C4-2B (cell line): ENCODE results near the gene SMCO4.
"Not testable (repeated sequence)": the region's sequence is repeated elsewhere in the genome, so short reads cannot be mapped to it uniquely, and the experiment has no call there.

Experiments
- H3K27ac ChIP-seq: fragments of 450-650 bp; 2 replicates; pipeline ENCODE4 v1.5.1; 2017
- ZFX ChIP-seq: fragments of 450-650 bp; IDR thresholded peaks from 2 replicates; pipeline ENCODE4 v1.6.1; 2017
- TF ChIP-seq, protein P1 (sequence below): fragments of 450-650 bp; conservative IDR thresholded peaks from 2 replicates; pipeline ENCODE4 v1.5.1; 2017; ENCODE audit warnings: mild to moderate bottlenecking

The SMCO4 gene, protein sequence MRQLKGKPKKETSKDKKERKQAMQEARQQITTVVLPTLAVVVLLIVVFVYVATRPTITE

DNA sequence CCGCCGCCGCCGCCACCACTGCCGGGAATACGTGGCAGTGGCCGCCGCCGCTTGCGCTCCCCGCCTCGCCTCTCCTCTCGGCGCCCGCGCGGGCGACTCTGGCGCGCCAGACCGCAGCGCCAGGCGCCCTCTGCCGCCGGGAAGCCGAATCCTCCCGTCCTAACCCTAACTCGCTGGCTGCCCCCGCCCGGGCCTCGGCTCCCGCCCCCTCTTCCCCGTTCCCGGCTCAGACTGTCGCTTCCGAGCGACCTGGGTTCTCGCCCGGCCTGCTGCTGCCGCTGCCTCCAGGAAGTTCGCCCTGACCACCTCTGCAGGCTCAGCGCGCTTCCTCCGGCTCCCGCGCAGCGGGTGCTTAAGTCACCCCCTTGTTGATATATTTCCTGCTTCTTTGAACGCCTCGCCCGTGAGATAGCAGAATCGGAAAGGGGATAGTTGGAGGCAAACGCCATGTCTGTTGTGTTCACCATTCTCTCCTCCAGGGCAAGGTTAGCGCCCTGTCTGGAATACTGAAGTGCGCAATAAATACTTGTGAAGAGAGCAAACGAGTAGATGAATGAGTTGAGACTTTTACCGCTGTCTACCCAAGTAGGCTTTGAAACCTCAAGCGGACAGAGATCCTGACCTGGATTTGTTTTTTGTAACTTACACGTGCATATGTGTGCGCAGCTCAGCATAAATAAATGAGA lies at the start of gene SMCO4:
SMCO4 (minus strand) TSS at position 100 of the 686 bp plus-strand sequence. CDS start 64,202 bp downstream, outside the sequence.
- TF ChIP-seq ZFX, result no peak
- TF ChIP-seq, protein P1, sequence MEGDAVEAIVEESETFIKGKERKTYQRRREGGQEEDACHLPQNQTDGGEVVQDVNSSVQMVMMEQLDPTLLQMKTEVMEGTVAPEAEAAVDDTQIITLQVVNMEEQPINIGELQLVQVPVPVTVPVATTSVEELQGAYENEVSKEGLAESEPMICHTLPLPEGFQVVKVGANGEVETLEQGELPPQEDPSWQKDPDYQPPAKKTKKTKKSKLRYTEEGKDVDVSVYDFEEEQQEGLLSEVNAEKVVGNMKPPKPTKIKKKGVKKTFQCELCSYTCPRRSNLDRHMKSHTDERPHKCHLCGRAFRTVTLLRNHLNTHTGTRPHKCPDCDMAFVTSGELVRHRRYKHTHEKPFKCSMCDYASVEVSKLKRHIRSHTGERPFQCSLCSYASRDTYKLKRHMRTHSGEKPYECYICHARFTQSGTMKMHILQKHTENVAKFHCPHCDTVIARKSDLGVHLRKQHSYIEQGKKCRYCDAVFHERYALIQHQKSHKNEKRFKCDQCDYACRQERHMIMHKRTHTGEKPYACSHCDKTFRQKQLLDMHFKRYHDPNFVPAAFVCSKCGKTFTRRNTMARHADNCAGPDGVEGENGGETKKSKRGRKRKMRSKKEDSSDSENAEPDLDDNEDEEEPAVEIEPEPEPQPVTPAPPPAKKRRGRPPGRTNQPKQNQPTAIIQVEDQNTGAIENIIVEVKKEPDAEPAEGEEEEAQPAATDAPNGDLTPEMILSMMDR, result peak; percentile 87
- H3K27ac ChIP-seq, result peak within 1 kb of the TSS; percentile 77

DNA sequence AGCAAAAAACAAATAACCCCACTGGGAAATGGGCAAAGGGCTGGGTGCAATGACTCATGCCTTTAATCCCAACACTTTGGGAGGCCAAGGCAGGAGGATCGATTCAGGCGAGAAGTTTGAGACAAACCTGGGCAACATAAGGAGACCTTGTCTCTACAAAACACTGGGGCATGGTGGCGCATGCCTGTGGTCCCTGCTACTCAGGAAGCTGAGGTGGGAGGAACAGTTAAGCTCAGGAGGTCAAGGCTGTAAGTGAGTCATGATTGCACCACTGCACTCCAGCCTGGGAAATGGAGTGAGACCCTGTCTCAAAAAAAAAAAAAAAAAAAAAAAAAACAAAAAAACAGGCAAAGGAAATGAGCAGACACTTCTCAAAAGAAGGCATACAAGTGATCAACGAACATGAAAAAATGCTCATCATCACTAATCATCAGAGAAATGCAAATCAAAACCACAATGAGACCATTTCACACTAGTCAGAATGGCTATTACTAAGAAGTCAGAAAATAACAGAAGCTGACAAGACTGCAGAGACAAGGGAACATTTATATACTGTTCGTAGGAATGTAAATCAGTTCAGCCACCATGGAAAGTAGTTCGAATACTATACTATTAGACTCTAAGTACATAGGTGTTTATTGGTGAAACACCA lies 48.2 kb upstream of the SMCO4 start:
- no peak overlapping the region for H3K27ac ChIP-seq
- TF ChIP-seq, protein P1, result no peak
- TF ChIP-seq ZFX, result no peak

DNA sequence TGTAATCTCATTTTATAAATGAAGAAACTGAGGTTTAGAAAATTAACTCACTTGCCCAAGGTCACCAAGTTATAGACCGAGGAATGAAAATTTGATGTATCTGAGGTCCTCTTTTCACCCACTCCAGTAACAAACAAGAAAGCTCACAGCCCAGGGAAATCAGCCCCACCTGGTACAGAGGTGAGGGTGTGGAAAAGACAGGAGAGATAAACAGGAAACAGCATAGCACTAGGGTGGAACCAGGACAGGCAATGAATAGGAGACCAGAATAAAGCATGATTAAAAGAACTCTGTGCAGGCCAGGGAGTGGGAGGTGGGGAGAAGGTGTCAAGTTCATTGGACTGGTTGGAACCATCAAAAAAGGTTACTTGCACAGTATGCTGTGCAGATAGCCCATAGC lies 46.2 kb upstream of the SMCO4 start:
- H3K27ac ChIP-seq, result no peak overlapping the region
- TF ChIP-seq, protein P1, result no peak
- TF ChIP-seq ZFX, result no peak

DNA sequence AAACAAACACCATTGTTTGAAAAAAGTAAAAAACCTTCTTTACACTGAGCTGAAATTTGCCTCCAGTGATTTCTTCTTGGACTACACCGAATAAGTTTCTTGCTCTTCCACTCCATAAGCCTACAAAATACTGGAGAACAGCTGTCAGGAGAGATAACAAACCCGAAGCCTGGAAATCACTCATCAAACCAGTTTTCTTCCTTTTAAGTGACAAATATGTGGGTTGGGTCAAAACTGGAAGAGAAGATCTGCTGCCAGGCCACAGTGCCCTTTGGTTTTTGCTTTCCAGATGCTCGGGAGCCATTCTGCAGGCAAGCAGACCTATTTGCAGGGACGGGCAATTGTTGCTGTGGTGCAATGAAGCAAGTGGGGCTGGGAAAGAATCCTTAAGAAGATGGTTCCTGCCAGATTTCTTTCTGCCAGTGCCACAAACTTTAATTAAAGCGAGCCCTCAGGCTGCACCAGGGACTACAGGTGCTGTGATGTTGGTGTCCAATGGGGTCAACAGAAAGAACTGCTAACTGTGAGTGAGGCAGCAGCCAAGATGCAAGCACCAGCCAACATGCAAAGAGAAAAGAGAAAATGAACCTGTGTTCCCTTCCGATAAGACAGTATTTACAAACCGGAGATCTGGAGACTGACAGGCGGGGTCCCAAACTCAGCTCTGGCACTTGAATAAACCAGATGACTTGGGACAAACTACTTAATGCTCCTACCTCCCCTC lies 44.8 kb upstream of the SMCO4 start:
- TF ChIP-seq ZFX, result no peak
- TF ChIP-seq, protein P1, result no peak
- H3K27ac ChIP-seq, result no peak overlapping the region

DNA sequence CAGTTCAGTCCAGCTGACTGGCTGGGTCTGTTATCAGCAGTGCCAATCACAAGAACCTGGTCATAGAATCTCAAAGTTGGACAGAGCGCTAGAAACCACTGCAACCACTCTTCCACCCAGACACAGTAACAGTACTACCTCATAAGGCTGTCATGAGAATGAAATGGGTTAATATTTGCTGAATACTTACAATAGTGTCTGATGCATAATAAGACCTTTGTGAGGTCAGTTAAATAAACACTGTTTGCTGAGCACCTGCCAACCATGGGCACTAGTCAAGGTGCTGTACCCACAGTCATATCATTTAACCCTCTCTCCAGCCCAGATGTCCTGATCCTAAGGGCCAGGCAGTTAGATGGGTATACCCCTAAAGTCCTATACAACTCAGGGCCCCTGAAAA lies 44.2 kb upstream of the SMCO4 start:
- not testable (repeated sequence) for H3K27ac ChIP-seq

DNA sequence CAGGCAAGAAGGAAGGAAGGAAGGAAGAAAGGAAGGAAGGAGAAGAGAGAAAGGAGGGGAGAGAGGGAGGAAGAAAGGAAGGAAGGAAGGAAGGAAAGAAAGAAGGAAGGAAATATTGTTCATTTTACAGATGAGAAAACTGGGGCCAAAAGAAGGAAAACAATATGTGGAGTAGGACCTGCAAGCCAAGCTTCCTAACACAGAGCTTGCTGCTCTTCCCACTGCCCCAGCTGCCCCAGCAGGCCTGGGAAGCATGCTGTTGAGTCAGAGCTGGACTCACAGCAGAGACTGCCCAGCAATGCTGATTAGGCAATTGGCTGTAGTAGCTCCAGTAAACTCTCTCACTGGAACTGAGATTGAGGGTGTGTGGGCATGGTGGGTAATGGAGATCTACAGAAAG lies 42.6 kb upstream of the SMCO4 start:
- TF ChIP-seq ZFX, result no peak; the same call in 1 of the 2 replicates
- TF ChIP-seq, protein P1, result no peak
- H3K27ac ChIP-seq, result no peak overlapping the region

DNA sequence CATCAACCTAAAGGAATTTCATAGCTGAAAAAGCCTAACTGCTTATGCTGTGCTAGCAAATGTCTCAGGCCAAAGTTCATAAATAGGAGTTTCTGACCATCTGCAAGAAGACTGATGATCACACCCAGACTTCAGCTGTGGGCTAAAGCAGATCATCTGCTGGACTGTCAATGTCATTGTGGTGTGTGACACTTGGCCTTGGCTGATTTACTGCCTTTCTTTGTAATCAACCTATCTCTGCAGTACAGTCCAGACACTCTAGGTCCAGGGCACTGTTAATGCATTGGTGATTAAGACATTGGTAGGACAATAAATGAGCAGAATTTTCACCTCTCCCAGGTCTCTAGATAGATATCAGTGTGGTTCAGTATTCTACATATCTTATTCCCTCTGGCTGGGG lies 40.3 kb upstream of the SMCO4 start:
- H3K27ac ChIP-seq, result no peak overlapping the region
- TF ChIP-seq ZFX, result no peak
- TF ChIP-seq, protein P1, result no peak
